Islet precursor cell (in vitro differentiated cells): ENCODE results near the gene PPP1R10.
A peak's percentile ranks its signal among the peaks of the same experiment; 100 is the strongest.

ENCODE experiments used
- DNase-seq: peaks from one replicate; pipeline ENCODE4 v3.0.0-alpha.2; 2018

The PPP1R10 gene

GRCh38 chr6:30555816-30556065 lies 61.3 kb downstream of the PPP1R10 start:
- DNase-seq, result no peak

- DNase-seq, result peak; percentile 69
Measured at GRCh38 chr6:30554962-30555815, 61.9 kb downstream of the PPP1R10 start.

GRCh38 chr6:30554404-30554803 lies 62.6 kb downstream of the PPP1R10 start:
- no peak for DNase-seq
